DMS153 treated with DMSO at 0.1 percent for 48 hours (cell line): ENCODE measurements around the gene THBS2.

Source experiments
- DNase-seq: peaks from one replicate; lab custom pipeline; 2025; ENCODE audit not compliant: unreplicated experiment; lab: John Stamatoyannopoulos, UW

THBS2 gene

DNA sequence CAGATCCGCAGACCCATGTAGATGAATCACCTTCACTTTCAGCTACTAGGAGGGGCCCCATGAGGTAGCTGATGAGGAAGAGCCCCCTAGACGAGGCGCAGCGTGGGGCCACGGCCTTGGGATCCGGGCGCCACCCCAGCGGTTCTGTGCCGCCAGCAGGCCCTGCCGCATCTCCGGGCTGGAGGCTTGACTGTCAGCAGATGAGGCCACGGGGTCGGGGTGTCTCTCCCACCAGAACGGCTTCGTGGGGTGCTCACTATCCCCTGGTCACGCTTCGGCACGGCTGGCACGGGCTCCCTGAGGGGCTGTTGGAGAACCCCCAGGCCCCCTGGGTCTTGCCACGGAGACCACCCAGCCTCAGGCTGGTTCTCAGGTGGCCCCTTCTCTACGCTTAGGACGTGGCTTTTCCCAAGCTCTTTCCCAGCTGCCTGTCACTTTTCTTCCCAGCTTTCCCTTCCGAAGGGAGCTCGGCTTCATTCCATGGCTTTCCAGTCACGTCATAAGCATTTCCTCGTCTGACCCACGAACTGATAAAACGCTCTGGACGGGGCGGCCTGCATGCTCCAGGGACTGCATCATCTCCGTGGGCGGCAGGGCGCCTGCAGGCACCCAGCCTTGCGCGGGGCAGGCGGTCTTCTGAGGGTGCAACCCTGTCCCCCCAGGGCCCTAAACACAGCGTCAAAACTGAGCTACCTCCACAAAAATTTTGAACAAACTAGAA, 85.9 kb downstream of the THBS2 start:
- DNase-seq = no peak

DNA sequence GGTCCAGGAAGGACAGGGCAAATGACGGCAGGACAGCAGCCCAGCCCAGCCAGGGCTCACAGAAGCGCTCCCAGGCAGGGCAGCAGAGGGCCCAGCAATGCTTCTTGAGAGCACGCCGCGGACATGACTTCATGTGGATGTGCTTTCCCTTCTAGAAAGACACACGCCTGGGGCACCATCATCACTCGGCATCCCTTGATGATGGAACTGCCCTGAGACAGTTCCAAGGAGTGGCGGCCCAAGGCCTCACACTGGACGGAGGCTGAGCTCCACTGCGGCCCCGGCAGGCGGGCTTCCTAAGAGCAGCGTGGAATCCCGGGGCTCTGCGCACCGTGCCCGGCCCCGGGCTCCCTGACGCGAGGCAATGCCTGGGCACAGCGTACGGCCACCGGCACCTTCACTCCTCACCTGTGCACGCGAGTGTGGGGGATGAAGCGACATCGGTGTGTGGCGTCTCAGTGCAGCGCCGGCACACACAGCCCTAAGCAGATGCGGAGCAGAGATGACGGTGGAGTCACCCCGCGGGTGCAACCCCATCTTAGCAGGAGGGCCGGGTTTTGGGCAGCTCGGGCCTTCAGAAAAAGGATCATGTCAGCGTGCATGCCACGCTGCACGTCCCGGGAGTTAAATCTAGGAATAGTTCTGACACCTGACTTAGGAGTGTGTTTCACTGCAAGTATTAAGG, 86.6 kb downstream of the THBS2 start:
- DNase-seq = no peak
